Measurements from ENCODE around the gene FBXO36.
A peak's percentile ranks its signal among the peaks of the same experiment; 100 is the strongest.

The FBXO36 gene

DNA sequence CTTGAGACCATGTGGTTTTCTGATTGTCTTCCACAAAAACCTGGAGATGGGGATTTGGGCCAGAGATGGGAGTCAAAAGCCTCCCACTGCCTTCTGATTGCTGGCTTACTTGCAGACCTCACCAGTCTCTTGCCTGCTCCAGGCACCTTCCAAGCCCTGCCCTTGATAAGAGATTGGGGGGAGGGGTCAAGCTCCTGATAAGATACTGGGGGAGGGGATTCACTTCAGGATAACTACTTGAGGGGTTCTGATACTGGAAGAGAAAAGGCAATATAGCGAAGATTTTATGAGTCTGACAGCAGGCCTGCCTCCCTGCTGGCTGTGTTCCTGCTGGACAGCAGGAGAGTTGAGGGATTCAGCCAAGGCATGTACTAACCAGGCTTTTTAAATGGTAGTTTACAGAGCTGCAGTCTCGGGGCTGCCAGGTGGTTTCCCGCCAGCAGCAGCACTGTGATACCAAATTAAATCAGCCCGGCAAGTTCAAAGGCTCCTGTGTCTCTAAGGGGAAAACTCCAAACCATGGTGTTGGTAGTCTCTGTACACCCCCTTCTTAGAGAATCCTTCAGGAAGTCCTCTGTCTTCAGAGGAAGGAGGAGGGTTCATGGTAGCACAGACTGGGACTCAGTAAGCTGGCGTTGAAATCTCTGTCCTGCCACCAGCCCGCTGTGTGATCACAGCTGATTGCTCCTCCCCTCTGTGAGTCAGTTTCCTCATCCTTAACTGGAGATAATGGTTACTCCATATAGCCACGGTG lies 58.3 kb downstream of the FBXO36 start:
- TF ChIP-seq GATA3 (IDR thresholded peaks at IDR 0.05; ENCODE audit: low read depth, low read length): no peak
- no peak for TF ChIP-seq GATA2 (IDR thresholded peaks at IDR 0.05; ENCODE audit: low read depth, low read length)

DNA sequence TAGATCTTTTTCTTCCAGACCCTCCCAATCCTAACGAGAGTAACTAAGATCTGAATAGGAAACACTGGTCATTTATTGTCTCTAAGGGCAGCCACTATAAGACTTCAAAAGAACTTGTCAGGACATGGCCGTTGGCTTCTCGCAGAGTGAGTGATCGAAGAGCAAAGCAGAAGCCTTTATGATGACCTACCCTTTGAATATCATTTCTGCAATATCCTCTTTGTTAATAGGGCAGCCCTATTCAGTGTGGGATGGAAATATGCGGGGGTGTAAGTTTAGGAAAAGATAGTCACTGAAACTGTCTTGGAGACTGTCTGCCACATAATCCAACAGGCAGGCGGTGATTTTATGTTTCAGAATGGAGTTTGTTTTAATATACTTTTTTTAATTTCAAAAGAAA lies 70.9 kb downstream of the FBXO36 start:
- TF ChIP-seq GATA2 (IDR thresholded peaks at IDR 0.05; ENCODE audit: low read depth, low read length) (no peak), GATA3 (IDR thresholded peaks at IDR 0.05; ENCODE audit: low read depth, low read length) (no peak)

DNA sequence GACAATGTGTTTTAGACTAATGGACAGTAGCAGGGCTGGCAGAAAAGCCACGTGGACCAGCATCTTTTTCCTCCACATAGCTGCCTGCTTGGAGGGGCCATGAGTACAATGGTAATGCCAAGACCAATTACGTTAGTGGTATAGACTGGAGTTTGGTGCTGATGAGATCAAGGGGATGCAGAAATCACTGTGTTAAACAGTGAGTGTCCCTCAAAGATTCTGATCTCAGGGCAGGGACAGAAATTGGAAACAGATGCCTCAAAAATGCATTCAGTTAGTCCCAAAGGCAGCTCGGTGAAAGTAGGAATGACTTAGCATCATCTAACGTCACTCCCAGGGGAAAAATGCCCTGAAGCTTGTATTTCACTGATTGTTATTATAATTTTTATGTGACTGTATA lies 74.0 kb downstream of the FBXO36 start:
- peak; percentile 95 for TF ChIP-seq GATA3 (IDR thresholded peaks at IDR 0.05; ENCODE audit: low read depth, low read length)
- TF ChIP-seq GATA2 (IDR thresholded peaks at IDR 0.05; ENCODE audit: low read depth, low read length): peak; percentile 98

DNA sequence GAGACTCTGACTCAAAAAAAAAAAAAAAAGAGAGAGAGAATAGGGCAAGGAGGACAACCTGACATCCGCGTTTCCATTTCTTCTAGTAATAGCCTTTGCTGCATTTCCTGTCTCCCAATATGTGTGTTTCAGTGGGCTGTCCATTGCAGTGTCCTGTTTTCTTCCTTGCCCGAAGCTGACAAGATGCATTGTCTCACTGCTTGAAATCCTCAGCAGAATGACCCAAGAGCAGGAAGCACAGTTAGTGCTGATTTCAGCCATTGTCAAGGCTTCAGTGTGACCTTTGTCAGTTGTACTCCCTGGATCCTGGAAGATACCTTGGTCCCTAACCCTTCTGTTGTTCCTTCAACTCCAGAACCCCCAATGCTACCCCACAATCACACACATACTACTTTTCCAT lies 75.3 kb downstream of the FBXO36 start:
- TF ChIP-seq GATA2 (IDR thresholded peaks at IDR 0.05; ENCODE audit: low read depth, low read length) (no peak), GATA3 (IDR thresholded peaks at IDR 0.05; ENCODE audit: low read depth, low read length) (no peak)

DNA sequence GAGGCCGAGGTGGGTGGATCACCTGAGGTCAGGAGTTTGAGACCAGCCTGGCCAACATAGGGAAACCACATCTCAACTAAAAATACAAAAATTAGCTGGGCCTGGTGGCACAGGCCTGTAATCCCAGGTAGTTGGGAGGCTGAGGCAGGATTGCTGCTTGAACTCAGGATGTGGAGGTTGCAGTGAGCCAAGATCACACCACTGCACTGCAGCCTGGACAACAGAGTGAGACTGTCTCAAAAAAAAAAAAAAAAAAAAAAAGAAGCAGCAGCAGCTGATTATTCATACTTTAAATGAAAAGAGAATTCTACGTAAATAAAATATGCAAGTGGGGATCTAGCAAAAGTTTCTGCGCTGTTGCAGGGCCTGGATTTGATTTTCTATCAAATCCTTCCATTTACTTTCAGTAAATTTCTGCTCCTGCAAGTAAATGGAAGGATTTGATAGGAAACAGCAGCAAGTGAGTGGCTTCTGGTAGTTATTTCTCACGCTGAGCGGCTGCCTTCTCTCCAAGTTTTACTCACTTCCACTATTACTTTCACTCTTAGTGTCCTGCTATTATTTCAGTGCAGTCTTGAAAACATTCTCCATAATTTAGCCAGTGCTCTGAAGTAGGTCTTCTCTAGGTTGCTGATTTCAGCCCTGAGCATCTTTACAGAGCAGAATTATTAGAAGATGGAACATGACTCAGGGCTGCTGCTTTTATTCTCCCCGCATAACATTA lies 78.0 kb downstream of the FBXO36 start:
- no peak for TF ChIP-seq GATA2 (IDR thresholded peaks at IDR 0.05; ENCODE audit: low read depth, low read length)
- TF ChIP-seq GATA3 (IDR thresholded peaks at IDR 0.05; ENCODE audit: low read depth, low read length): no peak

DNA sequence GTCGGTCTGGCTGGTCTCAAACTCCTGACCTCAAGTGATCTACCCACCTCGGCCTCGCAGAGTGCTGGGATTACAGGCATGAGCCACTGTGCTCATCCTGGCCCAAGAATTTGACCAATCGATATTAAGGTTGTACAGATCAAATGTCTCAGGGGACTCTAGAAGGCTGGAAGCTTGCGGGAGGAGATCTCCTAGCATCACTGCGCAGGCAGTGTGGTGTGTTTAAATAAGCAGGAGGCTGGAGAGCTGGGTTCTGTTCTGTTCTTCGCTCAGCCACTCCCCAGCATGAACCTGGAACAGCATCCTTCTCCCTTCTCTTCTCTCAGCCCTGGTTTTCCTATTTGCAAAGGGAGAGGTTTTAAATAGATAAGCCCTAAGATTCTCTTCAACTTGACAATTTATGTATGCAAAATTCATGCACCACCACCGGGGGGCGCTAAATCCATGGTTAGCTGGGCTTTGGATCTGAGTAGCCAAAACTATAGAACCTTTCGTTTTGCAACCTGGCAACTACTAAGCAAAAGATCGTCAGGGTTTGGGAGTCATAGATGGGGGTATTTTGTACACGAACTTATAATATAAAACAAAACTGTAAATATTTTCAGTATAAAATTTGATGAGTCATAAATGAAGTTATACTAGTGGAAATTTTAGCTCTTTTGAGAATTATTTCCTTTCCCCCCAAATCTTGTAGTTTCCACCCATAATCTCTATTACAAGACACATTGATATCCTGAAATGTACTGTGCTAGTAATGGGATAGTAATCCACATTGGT lies 85.8 kb downstream of the FBXO36 start:
- no peak for TF ChIP-seq GATA3 (IDR thresholded peaks at IDR 0.05; ENCODE audit: low read depth, low read length)

DNA sequence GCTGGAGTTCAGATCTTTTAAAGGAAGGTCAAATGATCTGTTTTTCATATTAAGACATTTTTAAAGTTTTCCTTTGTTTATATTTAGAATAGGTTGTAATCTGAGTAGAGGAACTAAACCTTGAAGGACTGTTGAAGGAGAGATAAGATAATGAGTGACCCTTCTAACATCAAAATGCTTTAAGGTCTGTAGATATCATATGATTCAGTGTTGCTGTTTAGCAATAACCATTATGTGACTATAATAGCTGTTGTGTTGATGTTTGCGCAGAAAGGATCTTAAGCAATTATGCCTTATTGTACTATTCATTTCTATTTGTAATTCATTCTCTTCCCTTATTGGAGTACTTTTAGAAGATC lies 86.4 kb downstream of the FBXO36 start:
- no peak for TF ChIP-seq GATA3 (IDR thresholded peaks at IDR 0.05; ENCODE audit: low read depth, low read length)
- TF ChIP-seq GATA2 (IDR thresholded peaks at IDR 0.05; ENCODE audit: low read depth, low read length): no peak

DNA sequence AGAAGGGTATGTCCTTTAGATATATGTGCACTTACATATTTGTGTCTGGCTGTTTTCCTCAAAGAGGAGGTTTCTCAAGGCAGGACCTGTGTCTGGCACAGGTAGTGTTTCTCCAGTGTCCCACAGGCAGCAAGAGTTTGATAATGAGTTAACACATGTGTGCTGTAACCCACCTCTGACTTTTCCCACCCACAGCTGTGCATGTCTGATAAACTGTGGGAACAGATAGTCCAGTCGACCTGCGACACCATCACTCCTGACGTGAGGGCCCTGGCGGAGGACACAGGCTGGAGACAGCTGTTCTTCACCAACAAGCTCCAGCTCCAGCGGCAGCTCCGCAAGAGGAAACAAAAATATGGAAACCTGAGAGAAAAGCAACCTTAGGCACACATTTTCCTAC lies 88.2 kb downstream of the FBXO36 start:
- TF ChIP-seq GATA2 (IDR thresholded peaks at IDR 0.05; ENCODE audit: low read depth, low read length) (no peak), GATA3 (IDR thresholded peaks at IDR 0.05; ENCODE audit: low read depth, low read length) (no peak)

DNA sequence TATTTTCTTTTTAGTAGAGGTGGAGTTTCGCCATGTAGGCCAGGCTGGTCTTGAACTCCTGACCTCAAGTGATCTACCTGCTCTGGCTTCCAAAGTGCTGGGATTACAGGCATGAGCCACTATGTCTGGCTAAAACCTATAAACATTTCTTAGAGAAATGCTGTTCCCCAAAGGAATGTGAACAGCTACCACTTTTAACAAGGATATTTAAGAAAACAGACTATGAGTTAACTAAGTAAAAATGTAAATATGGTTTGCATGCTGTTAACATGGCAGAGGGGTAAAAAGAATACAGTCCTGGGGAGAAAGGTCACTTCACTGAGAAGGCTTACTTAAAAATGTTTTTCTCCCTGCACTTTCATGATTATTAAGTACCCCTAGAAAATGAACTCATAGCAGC lies 89.3 kb downstream of the FBXO36 start:
- TF ChIP-seq GATA2 (IDR thresholded peaks at IDR 0.05; ENCODE audit: low read depth, low read length) (no peak), GATA3 (IDR thresholded peaks at IDR 0.05; ENCODE audit: low read depth, low read length) (no peak)

DNA sequence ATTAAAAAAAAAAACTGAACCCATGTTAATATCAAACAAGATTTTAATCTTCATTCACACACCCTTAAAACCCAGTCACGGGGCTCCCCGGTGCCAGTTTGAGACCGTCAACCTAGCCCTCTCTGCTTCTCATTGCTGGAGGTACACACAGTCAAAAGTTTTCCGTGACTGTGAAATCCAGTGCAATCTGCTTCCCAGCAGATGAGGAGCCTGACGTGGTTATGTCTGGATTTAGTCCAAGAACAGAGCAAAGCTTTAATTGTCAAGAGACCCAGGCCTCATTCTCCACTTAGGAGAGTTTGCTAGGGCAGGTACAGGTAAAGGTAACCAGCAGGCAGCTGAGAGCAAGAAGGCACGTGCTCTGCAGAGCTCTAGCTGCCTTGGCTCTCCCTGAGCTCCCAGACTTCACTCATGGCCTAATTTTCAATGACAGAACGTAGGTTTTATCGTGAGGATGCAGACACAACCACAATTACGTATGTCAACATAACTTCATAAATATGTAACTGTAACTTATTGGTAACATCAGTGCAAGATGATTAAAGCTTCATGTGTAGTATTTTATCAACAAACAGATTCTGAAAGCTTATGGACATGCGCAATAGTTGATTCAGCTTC lies 90.1 kb downstream of the FBXO36 start:
- no peak for TF ChIP-seq GATA2 (IDR thresholded peaks at IDR 0.05; ENCODE audit: low read depth, low read length)
- TF ChIP-seq GATA3 (IDR thresholded peaks at IDR 0.05; ENCODE audit: low read depth, low read length): no peak

DNA sequence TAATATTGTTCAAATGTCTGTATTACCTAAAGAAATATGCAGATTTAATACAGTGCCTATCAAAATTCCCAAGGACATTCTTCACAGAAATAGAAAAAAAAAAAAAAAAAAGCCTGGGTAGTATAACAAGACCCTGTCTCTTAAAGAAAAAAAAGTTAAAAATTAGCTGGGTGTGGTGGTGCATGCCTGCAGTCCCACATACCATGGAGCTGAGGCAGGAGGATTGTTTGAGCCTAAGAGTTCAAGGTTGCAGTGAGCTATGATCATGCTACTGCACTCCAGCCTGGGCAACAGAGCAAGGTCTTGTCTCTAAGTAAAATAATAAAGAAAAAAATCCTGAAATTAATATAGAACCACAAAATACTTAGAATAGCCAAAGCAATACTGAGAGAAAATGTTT lies 94.5 kb downstream of the FBXO36 start:
- TF ChIP-seq GATA3 (IDR thresholded peaks at IDR 0.05; ENCODE audit: low read depth, low read length): no peak
- no peak for TF ChIP-seq GATA2 (IDR thresholded peaks at IDR 0.05; ENCODE audit: low read depth, low read length)

DNA sequence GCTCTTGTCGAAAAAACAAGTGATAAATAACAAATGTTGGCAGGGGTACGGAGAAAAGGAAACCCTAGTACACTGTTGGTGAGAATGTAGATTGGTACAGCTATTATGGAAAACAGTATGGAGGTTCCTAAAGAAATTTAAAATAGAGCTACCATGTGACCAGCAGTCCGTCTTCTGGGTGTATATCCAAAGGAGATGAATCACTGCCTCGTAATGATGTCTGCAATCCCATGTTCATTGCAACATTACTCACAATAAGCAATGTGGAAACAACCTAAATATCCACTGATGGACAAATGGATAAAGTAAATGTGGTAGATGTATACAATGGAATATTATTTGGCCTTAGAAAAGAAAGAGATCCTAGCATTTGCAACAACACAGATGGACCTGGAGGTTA lies 95.8 kb downstream of the FBXO36 start:
- no peak for TF ChIP-seq GATA3 (IDR thresholded peaks at IDR 0.05; ENCODE audit: low read depth, low read length)
- no peak for TF ChIP-seq GATA2 (IDR thresholded peaks at IDR 0.05; ENCODE audit: low read depth, low read length)

DNA sequence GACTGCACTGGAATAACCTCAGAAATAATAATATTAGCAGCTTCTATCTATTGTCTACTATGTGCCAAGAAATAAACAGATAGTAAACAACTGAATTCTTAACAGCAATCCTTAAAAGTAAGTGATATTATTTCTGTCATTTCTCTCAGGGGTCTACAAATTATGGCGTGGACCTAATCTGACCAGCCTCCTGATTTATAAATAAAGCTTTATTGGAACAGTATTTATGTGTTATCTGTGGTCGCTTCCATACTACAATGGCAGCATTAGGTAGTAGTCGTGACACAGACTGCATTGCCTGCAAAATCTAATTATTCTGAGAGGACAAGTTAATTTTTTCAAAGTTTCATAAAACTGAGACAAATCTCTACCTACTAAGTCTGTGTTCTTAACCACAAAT lies 97.4 kb downstream of the FBXO36 start:
- TF ChIP-seq GATA3 (IDR thresholded peaks at IDR 0.05; ENCODE audit: low read depth, low read length) (no peak), GATA2 (IDR thresholded peaks at IDR 0.05; ENCODE audit: low read depth, low read length) (no peak)

DNA sequence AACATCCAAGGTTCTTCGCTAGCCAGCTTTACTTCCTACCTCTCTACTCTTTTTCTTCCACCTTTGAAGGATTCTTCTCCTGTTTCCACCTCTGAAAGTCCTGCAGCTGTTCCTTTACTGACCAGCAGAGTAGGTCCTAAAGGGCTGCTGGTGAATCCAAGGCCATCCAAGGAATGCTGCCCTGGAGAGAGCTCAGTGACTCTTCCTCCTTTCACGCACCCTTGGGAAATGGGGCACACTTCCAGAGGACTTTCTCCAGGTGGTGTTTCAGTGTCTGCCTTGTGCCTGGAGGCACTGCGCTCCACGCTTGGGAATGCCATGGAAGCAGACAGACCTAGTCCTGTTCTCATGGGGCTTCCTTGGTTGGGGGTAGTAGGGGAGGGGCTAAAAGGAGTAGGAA lies 101.0 kb downstream of the FBXO36 start:
- TF ChIP-seq GATA2 (IDR thresholded peaks at IDR 0.05; ENCODE audit: low read depth, low read length): no peak
- no peak for TF ChIP-seq GATA3 (IDR thresholded peaks at IDR 0.05; ENCODE audit: low read depth, low read length)
